HepG2 (cell line): Measurements from ENCODE around the gene CYB5R3. TPM values are rescaled to one million over a fixed set of nuclear protein-coding genes. Genes with fewer than 3 reads are reported as not detected.

ENCODE experiments used
- ETV6 ChIP-seq: sonication (generic); formaldehyde crosslinking; conservative IDR thresholded peaks from 2 replicates; pipeline ENCODE4 v1.4.0; 2020; ENCODE audit warnings: missing genetic modification reagents
- GTF2F1 ChIP-seq: fragments of 150-350 bp; IDR thresholded peaks from 2 replicates; pipeline ENCODE4 v1.6.1; 2014; ENCODE audit warnings: low read length
- HES4 ChIP-seq: sonication (generic); formaldehyde crosslinking; IDR thresholded peaks from 2 replicates; pipeline ENCODE4 v1.9.0; 2021; ENCODE audit warnings: mild to moderate bottlenecking, missing genetic modification reagents, borderline replicate concordance
- HINFP ChIP-seq: sonication (generic); formaldehyde crosslinking; IDR thresholded peaks from 2 replicates; pipeline ENCODE4 v1.4.0; 2020; ENCODE audit warnings: low read depth, mild to moderate bottlenecking, missing genetic modification reagents
- HMGXB4 ChIP-seq, 2 experiments: sonication (generic) in 1 of 2; formaldehyde crosslinking in 1 of 2; IDR thresholded peaks; 2 replicates each; pipeline versions ENCODE4 v1.4.0 to v1.6.1; 2018 to 2020; ENCODE audit warnings: missing genetic modification reagents in 2 of 2, borderline replicate concordance in 1 of 2, low read depth in 1 of 2, mild to moderate bottlenecking in 1 of 2, missing biosample characterization in 1 of 2
- KLF13 ChIP-seq: sonication (generic); formaldehyde crosslinking; IDR thresholded peaks from 2 replicates; pipeline ENCODE4 v1.4.0; 2020; ENCODE audit warnings: mild to moderate bottlenecking, missing genetic modification reagents
- MEF2D ChIP-seq: sonication (generic); formaldehyde crosslinking; IDR thresholded peaks from 2 replicates; pipeline ENCODE4 v1.5.1; 2020; ENCODE audit warnings: mild to moderate bottlenecking, missing genetic modification reagents
- NKX3-1 ChIP-seq: sonication (generic); formaldehyde crosslinking; IDR thresholded peaks from 2 replicates; pipeline ENCODE4 v1.5.0; 2020; ENCODE audit warnings: missing genetic modification reagents
- PBX2 ChIP-seq: IDR thresholded peaks from 2 replicates; pipeline ENCODE4 v1.6.1; 2016; ENCODE audit warnings: control low read depth
- POGZ ChIP-seq: sonication (generic); formaldehyde crosslinking; IDR thresholded peaks from 2 replicates; pipeline ENCODE4 v1.4.0; 2020; ENCODE audit warnings: mild to moderate bottlenecking, missing genetic modification reagents
- SRY ChIP-seq: sonication (generic); formaldehyde crosslinking; IDR thresholded peaks from 2 replicates; pipeline ENCODE4 v1.8.0; 2022; ENCODE audit warnings: mild to moderate bottlenecking, missing genetic modification reagents
- TARDBP ChIP-seq: sonication (generic); formaldehyde crosslinking; IDR thresholded peaks from 2 replicates; pipeline ENCODE4 v1.8.0; 2022; ENCODE audit warnings: mild to moderate bottlenecking, missing genetic modification reagents
- ZNF12 ChIP-seq: sonication (generic); formaldehyde crosslinking; IDR thresholded peaks from 2 replicates; pipeline ENCODE4 v1.5.0; 2020; ENCODE audit warnings: missing genetic modification reagents
- ZNF138 ChIP-seq: sonication (generic); formaldehyde crosslinking; IDR thresholded peaks from 2 replicates; pipeline ENCODE4 v1.5.0; 2020; ENCODE audit warnings: mild to moderate bottlenecking, low read depth, missing genetic modification reagents
- ZNF350 ChIP-seq: sonication (generic); formaldehyde crosslinking; IDR thresholded peaks from 2 replicates; pipeline ENCODE4 v1.4.0; 2020; ENCODE audit warnings: mild to moderate bottlenecking, low read depth, missing genetic modification reagents, borderline replicate concordance
- ZNF451 ChIP-seq: sonication (generic); formaldehyde crosslinking; IDR thresholded peaks from 2 replicates; pipeline ENCODE4 v1.5.0; 2020; ENCODE audit warnings: mild to moderate bottlenecking, missing genetic modification reagents
- ZNF496 ChIP-seq: sonication (generic); formaldehyde crosslinking; IDR thresholded peaks from 2 replicates; pipeline ENCODE4 v1.8.1; 2023; ENCODE audit warnings: mild to moderate bottlenecking, moderate library complexity, missing genetic modification reagents; ENCODE audit not compliant: insufficient replicate concordance
- polyA plus RNA-seq, 8 experiments: library from polyadenylated mRNA; depleted of rRNA in 3 of 8; stranded (reverse) in 7 of 8; unstranded in 1 of 8; fragments of >200 nt; fragmentation: Illumina TruSeq in 4 of 8; extraction: Trizol in 4 of 8; gene quantifications; 2 replicates each; pipeline versions ENCODE4 v1.2.1 to v1.2.3, GENCODE V29; 2011 to 2016; ENCODE audit warnings: low read depth in 4 of 8, missing spikeins in 1 of 8, mixed read lengths in 1 of 8; ENCODE audit not compliant: insufficient read depth in 1 of 8
- total RNA-seq, 5 experiments: library from RNA; depleted of rRNA; stranded (reverse); fragments of >200 nt; fragmentation: Illumina TruSeq; extraction: Trizol; gene quantifications; 2 replicates each; pipeline ENCODE4 v1.2.3, GENCODE V29; 2016; ENCODE audit warnings: low read depth in 1 of 5
- TF ChIP-seq, protein P1 (sequence below): sonication (generic); formaldehyde crosslinking; IDR thresholded peaks from 2 replicates; pipeline ENCODE4 v1.4.0; 2020; ENCODE audit warnings: mild to moderate bottlenecking, missing genetic modification reagents
- TF ChIP-seq, protein P2 (sequence below): sonication (generic); formaldehyde crosslinking; IDR thresholded peaks from 2 replicates; pipeline ENCODE4 v1.4.0; 2020; ENCODE audit warnings: low read depth, mild to moderate bottlenecking, missing genetic modification reagents

The CYB5R3 gene
- total and polyA plus RNA-seq, 2 of the 13 experiments (the other 11 are each of a cell fraction or from before 2014, with no cell fraction given), result 32.4 to 305 TPM

- TF ChIP-seq, protein P1, sequence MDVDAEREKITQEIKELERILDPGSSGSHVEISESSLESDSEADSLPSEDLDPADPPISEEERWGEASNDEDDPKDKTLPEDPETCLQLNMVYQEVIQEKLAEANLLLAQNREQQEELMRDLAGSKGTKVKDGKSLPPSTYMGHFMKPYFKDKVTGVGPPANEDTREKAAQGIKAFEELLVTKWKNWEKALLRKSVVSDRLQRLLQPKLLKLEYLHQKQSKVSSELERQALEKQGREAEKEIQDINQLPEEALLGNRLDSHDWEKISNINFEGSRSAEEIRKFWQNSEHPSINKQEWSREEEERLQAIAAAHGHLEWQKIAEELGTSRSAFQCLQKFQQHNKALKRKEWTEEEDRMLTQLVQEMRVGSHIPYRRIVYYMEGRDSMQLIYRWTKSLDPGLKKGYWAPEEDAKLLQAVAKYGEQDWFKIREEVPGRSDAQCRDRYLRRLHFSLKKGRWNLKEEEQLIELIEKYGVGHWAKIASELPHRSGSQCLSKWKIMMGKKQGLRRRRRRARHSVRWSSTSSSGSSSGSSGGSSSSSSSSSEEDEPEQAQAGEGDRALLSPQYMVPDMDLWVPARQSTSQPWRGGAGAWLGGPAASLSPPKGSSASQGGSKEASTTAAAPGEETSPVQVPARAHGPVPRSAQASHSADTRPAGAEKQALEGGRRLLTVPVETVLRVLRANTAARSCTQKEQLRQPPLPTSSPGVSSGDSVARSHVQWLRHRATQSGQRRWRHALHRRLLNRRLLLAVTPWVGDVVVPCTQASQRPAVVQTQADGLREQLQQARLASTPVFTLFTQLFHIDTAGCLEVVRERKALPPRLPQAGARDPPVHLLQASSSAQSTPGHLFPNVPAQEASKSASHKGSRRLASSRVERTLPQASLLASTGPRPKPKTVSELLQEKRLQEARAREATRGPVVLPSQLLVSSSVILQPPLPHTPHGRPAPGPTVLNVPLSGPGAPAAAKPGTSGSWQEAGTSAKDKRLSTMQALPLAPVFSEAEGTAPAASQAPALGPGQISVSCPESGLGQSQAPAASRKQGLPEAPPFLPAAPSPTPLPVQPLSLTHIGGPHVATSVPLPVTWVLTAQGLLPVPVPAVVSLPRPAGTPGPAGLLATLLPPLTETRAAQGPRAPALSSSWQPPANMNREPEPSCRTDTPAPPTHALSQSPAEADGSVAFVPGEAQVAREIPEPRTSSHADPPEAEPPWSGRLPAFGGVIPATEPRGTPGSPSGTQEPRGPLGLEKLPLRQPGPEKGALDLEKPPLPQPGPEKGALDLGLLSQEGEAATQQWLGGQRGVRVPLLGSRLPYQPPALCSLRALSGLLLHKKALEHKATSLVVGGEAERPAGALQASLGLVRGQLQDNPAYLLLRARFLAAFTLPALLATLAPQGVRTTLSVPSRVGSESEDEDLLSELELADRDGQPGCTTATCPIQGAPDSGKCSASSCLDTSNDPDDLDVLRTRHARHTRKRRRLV (CRISPR knock-in tag), result peak; percentile 100
- TF ChIP-seq HMGXB4 (CRISPR knock-in tag; IDR thresholded peaks at IDR 0.05; ENCODE audit: borderline replicate concordance in 1 of 2, low read depth in 1 of 2) (peak; percentile 5 to 82; a peak in 2 of 4 replicates), SRY (CRISPR knock-in tag) (no peak; the same call in none of the 2 replicates), ZNF138 (CRISPR knock-in tag) (no peak), NKX3-1 (CRISPR knock-in tag) (no peak; the same call in none of the 2 replicates), POGZ (peak; percentile 80), PBX2 (no peak), HINFP (CRISPR knock-in tag) (peak; percentile 7), KLF13 (CRISPR knock-in tag) (no peak), ZNF12 (no peak), TARDBP (CRISPR knock-in tag) (peak; percentile 93), ZNF350 (CRISPR knock-in tag) (peak; percentile 97), ETV6 (peak; percentile 86), GTF2F1 (peak; percentile 99), ZNF496 (CRISPR knock-in tag) (no peak), ZNF451 (CRISPR knock-in tag) (no peak; the same call in 1 of the 2 replicates), MEF2D (CRISPR knock-in tag) (peak; percentile 94), HES4 (CRISPR knock-in tag) (no peak)
- TF ChIP-seq, protein P2, sequence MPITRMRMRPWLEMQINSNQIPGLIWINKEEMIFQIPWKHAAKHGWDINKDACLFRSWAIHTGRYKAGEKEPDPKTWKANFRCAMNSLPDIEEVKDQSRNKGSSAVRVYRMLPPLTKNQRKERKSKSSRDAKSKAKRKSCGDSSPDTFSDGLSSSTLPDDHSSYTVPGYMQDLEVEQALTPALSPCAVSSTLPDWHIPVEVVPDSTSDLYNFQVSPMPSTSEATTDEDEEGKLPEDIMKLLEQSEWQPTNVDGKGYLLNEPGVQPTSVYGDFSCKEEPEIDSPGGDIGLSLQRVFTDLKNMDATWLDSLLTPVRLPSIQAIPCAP, result no peak
Measured at GRCh38 chr22:42615092-42615859, 33.9 kb downstream of the CYB5R3 start (continued).
